Activated CD8-positive, alpha-beta memory T cell treated with anti-CD3 and anti-CD28 coated beads, Interleukin-2, amount 50 U/mL, for 4 hours (primary cell): ENCODE data around the gene DES.
A peak's percentile ranks its signal among the peaks of the same experiment; 100 is the strongest.
"Not testable (repeated sequence)": the region's sequence is repeated elsewhere in the genome, so short reads cannot be mapped to it uniquely, and the experiment has no call there.

Source experiments
- DNase-seq: peaks from one replicate; pipeline ENCODE4 v3.0.0-alpha.2; 2020

The DES gene

GRCh38 chr2:219418155-219419011 lies at the start of gene DES:
DES (plus strand) TSS chr2:219418377; CDS start chr2:219418463, 86 bp downstream.
- no peak for DNase-seq

- no peak for DNase-seq
Measured at GRCh38 chr2:219368690-219369191, 49.4 kb upstream of the DES start.

- DNase-seq, result no peak
Measured at GRCh38 chr2:219369447-219369861, 48.7 kb upstream of the DES start.

GRCh38 chr2:219378163-219378851 lies 39.9 kb upstream of the DES start:
- no peak for DNase-seq

- DNase-seq, result no peak
Measured at GRCh38 chr2:219380926-219381325, 37.3 kb upstream of the DES start.

DNA sequence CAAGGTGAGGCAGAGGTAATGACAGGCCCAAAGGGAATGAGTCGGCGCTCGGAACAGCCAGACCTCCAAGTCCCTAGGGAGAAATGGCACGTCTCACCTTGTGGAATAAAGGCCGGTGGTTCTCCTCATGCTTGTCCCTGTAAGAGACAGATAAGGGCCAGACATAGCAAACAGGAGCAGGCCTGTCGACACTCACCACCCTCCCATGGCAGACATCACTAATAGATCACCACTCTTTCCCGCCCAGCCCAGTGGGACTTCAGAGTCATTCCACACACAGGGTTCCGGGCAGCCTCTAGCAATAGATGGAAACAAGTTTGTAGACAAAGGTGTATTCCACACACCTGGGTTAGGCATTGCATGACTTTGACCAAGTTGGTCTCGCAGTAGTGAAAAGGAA lies 36.7 kb upstream of the DES start:
- no peak for DNase-seq

- no peak for DNase-seq
Measured at GRCh38 chr2:219384083-219384713, 34.0 kb upstream of the DES start.

DNA sequence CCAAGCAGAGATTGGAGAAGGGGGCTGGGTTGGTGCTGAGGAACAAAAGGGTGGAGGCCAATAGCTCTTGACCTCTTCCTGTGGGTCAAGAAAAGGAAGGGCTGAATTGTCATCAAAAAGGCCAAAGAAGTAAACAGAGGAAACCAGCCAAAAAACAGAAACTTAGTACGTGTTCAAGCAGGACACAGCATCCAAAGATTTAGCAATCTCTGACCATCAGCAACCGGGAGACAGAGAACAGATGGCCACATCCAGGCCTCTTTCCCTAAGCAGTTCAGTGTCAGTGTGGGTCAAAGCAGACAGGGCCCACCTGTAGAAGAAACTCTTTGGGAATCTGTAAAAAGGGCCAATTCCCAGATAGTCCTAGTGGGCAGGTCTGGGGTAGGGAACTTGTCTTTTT lies 33.3 kb upstream of the DES start:
- no peak for DNase-seq

GRCh38 chr2:219385958-219386520 lies 32.1 kb upstream of the DES start:
- no peak for DNase-seq

- DNase-seq, result no peak
Measured at GRCh38 chr2:219386532-219387280, 31.5 kb upstream of the DES start.

GRCh38 chr2:219387306-219388120 lies 30.7 kb upstream of the DES start, which contains the start of gene DNPEP:
DNPEP (minus strand) TSS chr2:219387912; CDS start chr2:219387794, 118 bp downstream.
- DNase-seq, result peak; percentile 96

DNA sequence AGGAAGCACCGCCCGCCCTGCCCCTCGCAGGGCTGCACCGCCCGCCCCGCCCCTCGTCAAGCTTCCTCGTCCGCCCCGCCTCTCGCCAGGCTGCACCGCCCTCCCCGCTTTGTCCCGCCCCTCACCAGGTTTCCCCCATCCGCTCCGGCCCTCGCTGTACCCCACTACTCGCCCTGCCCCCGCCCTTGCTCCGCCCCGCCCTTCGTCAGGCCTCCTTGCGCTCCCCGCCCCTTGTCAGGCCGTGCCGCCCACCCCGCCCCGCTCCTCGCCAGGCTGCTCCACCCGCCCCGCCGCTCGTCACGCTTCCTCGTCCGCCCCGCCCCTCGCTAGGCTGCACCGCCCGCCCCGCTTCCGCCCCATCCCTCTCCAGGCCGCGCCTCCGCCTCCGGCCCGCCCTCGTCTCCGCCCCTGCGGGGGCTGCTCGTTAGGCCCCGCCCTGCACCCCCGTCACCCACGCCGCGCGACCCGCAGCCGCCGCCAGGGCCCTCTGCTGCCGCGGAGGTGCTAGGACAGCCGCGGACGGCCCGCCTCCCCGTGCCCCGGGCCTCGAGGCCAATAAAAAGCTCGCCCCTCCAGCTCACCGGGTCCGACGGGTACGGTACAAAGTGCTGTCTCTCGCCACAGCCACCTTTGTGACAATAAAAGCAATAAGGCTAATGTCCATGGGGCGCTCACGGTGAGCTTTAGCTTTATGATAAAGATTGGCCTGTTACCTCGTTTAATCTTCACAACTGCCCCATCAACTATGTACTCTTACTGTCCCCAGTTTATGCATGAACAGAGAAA lies 29.9 kb upstream of the DES start:
- peak; percentile 100 for DNase-seq

DNA sequence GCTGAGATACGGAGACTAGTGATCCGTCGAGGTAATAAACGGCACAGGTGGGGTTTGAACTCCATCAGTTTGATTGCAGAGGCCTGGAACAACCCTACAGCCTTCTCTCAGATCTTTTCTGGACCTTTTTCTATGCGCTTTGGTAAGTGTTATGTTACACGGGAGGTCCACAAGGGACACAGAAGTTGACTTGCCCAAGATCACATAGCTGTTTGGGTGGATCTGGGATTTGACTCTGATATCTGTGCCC lies 29.3 kb upstream of the DES start:
- no peak for DNase-seq

DNA sequence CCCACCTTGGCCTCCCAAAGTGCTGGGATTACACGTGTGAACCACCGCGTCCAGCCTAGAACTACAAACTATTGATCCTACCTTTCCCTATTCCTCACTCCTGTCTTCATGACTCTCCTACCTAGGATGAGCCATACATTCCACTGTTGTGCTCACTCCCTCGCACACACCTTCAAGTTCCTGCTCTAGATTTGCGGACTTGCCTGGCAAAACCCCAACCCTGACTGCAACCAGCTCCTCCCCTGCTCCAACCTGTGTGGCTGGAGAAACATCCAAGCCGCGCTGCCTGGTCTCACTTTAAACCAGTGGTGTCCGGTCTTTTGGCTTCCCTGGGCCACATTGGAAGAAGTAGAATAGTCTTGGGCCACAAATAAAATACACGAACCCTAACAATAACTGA lies 25.4 kb upstream of the DES start:
- no peak for DNase-seq

DNA sequence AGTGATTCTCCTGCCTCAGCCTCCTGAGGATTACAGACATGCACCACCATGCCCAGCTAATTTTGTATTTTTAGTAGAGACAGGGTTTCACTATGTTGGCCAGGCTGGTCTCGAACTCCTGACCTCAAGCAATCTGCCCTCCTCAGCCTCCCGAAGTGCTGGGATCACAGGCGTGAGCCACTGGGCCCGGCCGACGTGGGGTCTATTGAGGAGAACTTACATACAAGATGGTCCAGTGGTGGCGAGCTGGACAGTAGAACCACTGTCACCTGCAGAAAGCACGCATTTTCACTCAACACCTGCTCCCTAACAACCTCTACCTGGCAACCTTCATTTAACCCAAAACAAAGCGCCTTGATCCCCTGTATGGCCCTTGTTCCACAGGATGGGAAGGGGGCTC lies 23.1 kb upstream of the DES start:
- not testable (repeated sequence) for DNase-seq

GRCh38 chr2:219395609-219396008 lies 22.6 kb upstream of the DES start:
- no peak for DNase-seq

DNA sequence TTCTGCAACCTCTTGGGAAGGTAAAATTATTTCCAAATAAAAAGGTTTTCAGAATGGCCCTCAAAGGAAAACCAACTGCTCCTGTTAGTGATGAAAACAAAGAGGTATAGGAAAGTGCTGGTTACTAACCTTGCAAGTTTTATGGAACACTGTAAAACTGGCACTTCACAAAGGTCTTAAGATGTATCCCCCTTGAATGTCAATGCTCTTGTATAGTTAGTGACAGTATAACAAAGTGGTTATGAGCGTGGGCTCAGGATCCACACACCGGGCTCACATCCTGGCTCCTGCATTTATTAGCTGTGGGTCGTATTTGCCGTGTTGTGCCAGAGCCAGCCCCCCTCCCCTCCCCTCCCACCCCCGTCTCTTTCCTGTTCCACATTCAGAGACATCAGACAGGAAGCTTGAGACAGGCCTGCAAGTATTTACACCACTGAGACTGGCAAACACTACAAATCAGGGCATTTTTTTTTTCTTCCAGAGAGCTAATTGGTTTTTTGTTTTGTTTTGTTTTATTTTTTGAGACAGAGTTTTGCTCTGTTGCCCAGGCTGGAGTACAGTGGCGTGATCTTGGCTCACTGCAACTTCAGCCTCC lies 21.2 kb upstream of the DES start:
- no peak for DNase-seq

GRCh38 chr2:219398721-219399363 lies 19.3 kb upstream of the DES start:
- DNase-seq, result no peak

GRCh38 chr2:219399716-219400478 lies 18.3 kb upstream of the DES start:
- no peak for DNase-seq
